HEK293 (cell line): ENCODE results near the gene ZNF462.

ENCODE experiments used
- CTCF ChIA-PET: fragments of 350-600 bp; formaldehyde crosslinking; extraction: SDS; loops from one replicate; lab custom pipeline; 2021; ENCODE audit warnings: antibody characterized with exemption; lab: Yijun Ruan, JAX
- POLR2A ChIA-PET: fragments of 300-600 bp; formaldehyde crosslinking; extraction: SDS; loops from one replicate; lab custom pipeline; 2020; ENCODE audit warnings: antibody characterized with exemption, inconsistent platforms; lab: Yijun Ruan, JAX
- H3K27ac ChIP-seq: fragments of 200-500 bp; sonication (Bioruptor generic); 2 replicates; pipeline ENCODE4 v1.5.1; 2014; ENCODE audit warnings: low read depth, low read length, control low read depth, inconsistent platforms; ENCODE audit errors: extremely low read depth
- H3K36me3 ChIP-seq, 2 experiments: fragments of 200-500 bp in 1 of 2; sonication (Bioruptor generic) in 1 of 2; 1 replicate in 1 of 2; 2 replicates in 1 of 2; pipeline ENCODE4 v1.5.1; 2014 to 2017; ENCODE audit warnings: inconsistent platforms in 2 of 2, low read length in 2 of 2; ENCODE audit not compliant: control insufficient read depth in 2 of 2, insufficient read depth in 1 of 2
- H3K4me1 ChIP-seq: fragments of 200-500 bp; sonication (Bioruptor generic); 2 replicates; pipeline ENCODE4 v1.5.1; 2014; ENCODE audit warnings: mild to moderate bottlenecking, low read length, inconsistent platforms; ENCODE audit not compliant: control insufficient read depth, insufficient read depth
- H3K4me3 ChIP-seq: 2 replicates; pipeline ENCODE4 v1.5.1; 2011; ENCODE audit warnings: low read depth, mild to moderate bottlenecking, control low read depth, low read length, moderate library complexity
- H3K9me3 ChIP-seq: fragments of 200-500 bp; sonication (Bioruptor generic); 2 replicates; pipeline ENCODE4 v1.5.1; 2014; ENCODE audit warnings: low read depth, low read length, inconsistent platforms; ENCODE audit not compliant: control insufficient read depth, insufficient read depth
- BCL11A ChIP-seq: fragments of 450-650 bp; formaldehyde crosslinking; IDR thresholded peaks from 2 replicates; pipeline ENCODE4 v1.5.1; 2016; ENCODE audit warnings: low read depth, missing biosample characterization, missing genetic modification characterization
- HOXA7 ChIP-seq: sonication (generic); formaldehyde crosslinking; IDR thresholded peaks from 2 replicates; pipeline ENCODE4 v1.8.1; 2022; ENCODE audit warnings: missing genetic modification reagents, borderline replicate concordance
- KLF1 ChIP-seq: fragments of 450-650 bp; formaldehyde crosslinking; IDR thresholded peaks from 2 replicates; pipeline ENCODE4 v1.5.1; 2016; ENCODE audit warnings: missing biosample characterization, missing genetic modification characterization
- KLF7 ChIP-seq: fragments of 450-650 bp; formaldehyde crosslinking; IDR thresholded peaks from 2 replicates; pipeline ENCODE4 v1.5.1; 2016; ENCODE audit warnings: missing biosample characterization, missing genetic modification characterization, borderline replicate concordance
- MEIS1 ChIP-seq: sonication (generic); formaldehyde crosslinking; IDR thresholded peaks from 2 replicates; pipeline ENCODE4 v1.8.1; 2022; ENCODE audit warnings: missing genetic modification reagents, mild to moderate bottlenecking, borderline replicate concordance
- MYNN ChIP-seq: fragments of 450-650 bp; formaldehyde crosslinking; IDR thresholded peaks from 2 replicates; pipeline ENCODE4 v1.5.1; 2016; ENCODE audit warnings: missing biosample characterization, missing genetic modification characterization, borderline replicate concordance
- SP7 ChIP-seq: fragments of 450-650 bp; formaldehyde crosslinking; IDR thresholded peaks from 2 replicates; pipeline ENCODE4 v1.5.1; 2016; ENCODE audit warnings: missing biosample characterization, missing genetic modification characterization
- ZNF112 ChIP-seq: fragments of 450-650 bp; formaldehyde crosslinking; IDR thresholded peaks from 2 replicates; pipeline ENCODE4 v1.5.0; 2017; ENCODE audit warnings: missing biosample characterization, missing genetic modification characterization
- ZNF146 ChIP-seq: fragments of 450-650 bp; formaldehyde crosslinking; IDR thresholded peaks from 2 replicates; pipeline ENCODE4 v1.5.1; 2016; ENCODE audit warnings: missing biosample characterization, missing genetic modification characterization
- ZNF354C ChIP-seq: fragments of 450-650 bp; formaldehyde crosslinking; IDR thresholded peaks from 2 replicates; pipeline ENCODE4 v1.5.1; 2016; ENCODE audit warnings: missing biosample characterization, missing genetic modification characterization, low read depth, borderline replicate concordance
- ZNF529 ChIP-seq: fragments of 450-650 bp; formaldehyde crosslinking; IDR thresholded peaks from 2 replicates; pipeline ENCODE4 v1.5.1; 2017; ENCODE audit warnings: missing genetic modification characterization, missing biosample characterization; ENCODE audit not compliant: insufficient replicate concordance
- ZNF660 ChIP-seq: fragments of 450-650 bp; IDR thresholded peaks from 2 replicates; pipeline ENCODE4 v1.5.1; 2018; ENCODE audit warnings: missing biosample characterization, mild to moderate bottlenecking, missing genetic modification characterization
- ZNF792 ChIP-seq: fragments of 450-650 bp; formaldehyde crosslinking; IDR thresholded peaks from 2 replicates; pipeline ENCODE4 v1.5.1; 2016; ENCODE audit warnings: missing biosample characterization, missing genetic modification characterization
- TF ChIP-seq, protein P1 (sequence below): fragments of 450-650 bp; formaldehyde crosslinking; IDR thresholded peaks from 2 replicates; pipeline ENCODE4 v1.5.1; 2017; ENCODE audit warnings: missing biosample characterization, missing genetic modification characterization
- TF ChIP-seq, protein P2 (sequence below): fragments of 450-650 bp; formaldehyde crosslinking; IDR thresholded peaks from 2 replicates; pipeline ENCODE4 v1.5.1; 2016; ENCODE audit warnings: missing biosample characterization, missing genetic modification characterization, borderline replicate concordance
- TF ChIP-seq, protein P3 (sequence below): fragments of 450-650 bp; formaldehyde crosslinking; IDR thresholded peaks from 2 replicates; pipeline ENCODE4 v1.5.1; 2016; ENCODE audit warnings: missing biosample characterization, missing genetic modification characterization
- TF ChIP-seq, protein P4 (sequence below): fragments of 450-650 bp; formaldehyde crosslinking; IDR thresholded peaks from 2 replicates; pipeline ENCODE4 v1.5.1; 2016; ENCODE audit warnings: missing biosample characterization, missing genetic modification characterization
- TF ChIP-seq, protein P5 (sequence below): fragments of 450-650 bp; formaldehyde crosslinking; IDR thresholded peaks from 2 replicates; pipeline ENCODE4 v1.5.1; 2016; ENCODE audit warnings: missing biosample characterization, missing genetic modification characterization, low read depth
- TF ChIP-seq, protein P6 (sequence below): fragments of 450-650 bp; formaldehyde crosslinking; IDR thresholded peaks from 2 replicates; pipeline ENCODE4 v1.5.1; 2016; ENCODE audit warnings: missing biosample characterization, missing genetic modification characterization, borderline replicate concordance

Gene ZNF462

DNA sequence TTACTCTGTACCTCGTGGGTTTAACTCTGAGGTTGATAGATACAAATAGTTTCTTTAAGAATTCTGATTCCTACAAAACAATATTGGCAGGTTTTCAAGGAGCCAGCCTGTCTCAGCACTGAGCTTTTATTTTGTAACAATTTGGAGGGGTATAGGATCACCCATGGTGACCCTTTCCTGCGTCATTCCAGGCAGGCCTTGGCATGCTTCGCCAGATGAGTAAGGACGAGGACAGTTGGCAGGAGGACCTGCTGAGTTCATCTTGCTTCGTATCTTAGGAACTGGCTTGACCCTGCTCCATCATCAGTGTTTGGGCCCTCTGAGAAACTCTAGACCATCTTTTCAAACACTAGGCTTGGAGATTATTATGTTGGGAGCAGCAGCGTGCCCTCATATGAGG lies 17.9 kb downstream of the ZNF462 start:
- POLR2A ChIA-PET, result interaction anchor here (0.6 kb wide), 1 partner anchor 34 kb away, joined by 6 read pairs; no protein-coding TSS in a partner anchor
- TF ChIP-seq ZNF792 (tag by site-specific recombination) (no peak), MYNN (tag by site-specific recombination) (peak; percentile 55; the same call in 1 of the 2 replicates)
- H3K9me3 ChIP-seq, result no peaks in the 10 kb centered on the region
- H3K4me3 ChIP-seq, result no peak overlapping the region
- peaks cover 17% of the 10 kb centered on the region for H3K4me1 ChIP-seq
- H3K36me3 ChIP-seq, result no peaks in the 10 kb centered on the region
- H3K27ac ChIP-seq, result no peak overlapping the region
- CTCF ChIA-PET, result no interaction called here

DNA sequence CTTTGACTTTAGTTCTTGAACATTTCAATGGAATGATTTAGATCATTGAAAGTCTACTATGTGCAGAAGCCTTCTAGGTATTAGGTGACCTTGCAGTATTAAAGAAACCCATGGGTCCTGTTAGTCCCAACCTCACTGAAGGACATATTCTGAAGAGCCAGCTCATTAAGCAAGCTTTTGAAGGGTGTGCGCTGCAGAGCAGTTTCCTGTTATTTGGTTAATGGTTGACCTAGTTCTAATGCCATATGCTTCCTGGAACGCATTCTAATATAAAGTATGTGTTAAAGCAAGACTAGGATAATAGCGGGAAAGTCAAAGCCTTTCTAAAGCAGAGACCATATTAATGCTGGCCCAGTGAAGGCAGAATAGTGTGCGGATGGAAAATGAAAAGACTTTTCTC lies 20.1 kb downstream of the ZNF462 start:
- H3K36me3 ChIP-seq, result no peaks in the 10 kb centered on the region
- TF ChIP-seq, protein P1, sequence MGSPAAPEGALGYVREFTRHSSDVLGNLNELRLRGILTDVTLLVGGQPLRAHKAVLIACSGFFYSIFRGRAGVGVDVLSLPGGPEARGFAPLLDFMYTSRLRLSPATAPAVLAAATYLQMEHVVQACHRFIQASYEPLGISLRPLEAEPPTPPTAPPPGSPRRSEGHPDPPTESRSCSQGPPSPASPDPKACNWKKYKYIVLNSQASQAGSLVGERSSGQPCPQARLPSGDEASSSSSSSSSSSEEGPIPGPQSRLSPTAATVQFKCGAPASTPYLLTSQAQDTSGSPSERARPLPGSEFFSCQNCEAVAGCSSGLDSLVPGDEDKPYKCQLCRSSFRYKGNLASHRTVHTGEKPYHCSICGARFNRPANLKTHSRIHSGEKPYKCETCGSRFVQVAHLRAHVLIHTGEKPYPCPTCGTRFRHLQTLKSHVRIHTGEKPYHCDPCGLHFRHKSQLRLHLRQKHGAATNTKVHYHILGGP (tag by site-specific recombination), result no peak
- TF ChIP-seq KLF7 (tag by site-specific recombination), result no peak
- no peak for TF ChIP-seq ZNF660
- TF ChIP-seq, protein P2, sequence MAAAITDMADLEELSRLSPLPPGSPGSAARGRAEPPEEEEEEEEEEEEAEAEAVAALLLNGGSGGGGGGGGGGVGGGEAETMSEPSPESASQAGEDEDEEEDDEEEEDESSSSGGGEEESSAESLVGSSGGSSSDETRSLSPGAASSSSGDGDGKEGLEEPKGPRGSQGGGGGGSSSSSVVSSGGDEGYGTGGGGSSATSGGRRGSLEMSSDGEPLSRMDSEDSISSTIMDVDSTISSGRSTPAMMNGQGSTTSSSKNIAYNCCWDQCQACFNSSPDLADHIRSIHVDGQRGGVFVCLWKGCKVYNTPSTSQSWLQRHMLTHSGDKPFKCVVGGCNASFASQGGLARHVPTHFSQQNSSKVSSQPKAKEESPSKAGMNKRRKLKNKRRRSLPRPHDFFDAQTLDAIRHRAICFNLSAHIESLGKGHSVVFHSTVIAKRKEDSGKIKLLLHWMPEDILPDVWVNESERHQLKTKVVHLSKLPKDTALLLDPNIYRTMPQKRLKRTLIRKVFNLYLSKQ (tag by site-specific recombination), result no peak
- TF ChIP-seq ZNF529 (tag by site-specific recombination), result no peak
- TF ChIP-seq, protein P3, sequence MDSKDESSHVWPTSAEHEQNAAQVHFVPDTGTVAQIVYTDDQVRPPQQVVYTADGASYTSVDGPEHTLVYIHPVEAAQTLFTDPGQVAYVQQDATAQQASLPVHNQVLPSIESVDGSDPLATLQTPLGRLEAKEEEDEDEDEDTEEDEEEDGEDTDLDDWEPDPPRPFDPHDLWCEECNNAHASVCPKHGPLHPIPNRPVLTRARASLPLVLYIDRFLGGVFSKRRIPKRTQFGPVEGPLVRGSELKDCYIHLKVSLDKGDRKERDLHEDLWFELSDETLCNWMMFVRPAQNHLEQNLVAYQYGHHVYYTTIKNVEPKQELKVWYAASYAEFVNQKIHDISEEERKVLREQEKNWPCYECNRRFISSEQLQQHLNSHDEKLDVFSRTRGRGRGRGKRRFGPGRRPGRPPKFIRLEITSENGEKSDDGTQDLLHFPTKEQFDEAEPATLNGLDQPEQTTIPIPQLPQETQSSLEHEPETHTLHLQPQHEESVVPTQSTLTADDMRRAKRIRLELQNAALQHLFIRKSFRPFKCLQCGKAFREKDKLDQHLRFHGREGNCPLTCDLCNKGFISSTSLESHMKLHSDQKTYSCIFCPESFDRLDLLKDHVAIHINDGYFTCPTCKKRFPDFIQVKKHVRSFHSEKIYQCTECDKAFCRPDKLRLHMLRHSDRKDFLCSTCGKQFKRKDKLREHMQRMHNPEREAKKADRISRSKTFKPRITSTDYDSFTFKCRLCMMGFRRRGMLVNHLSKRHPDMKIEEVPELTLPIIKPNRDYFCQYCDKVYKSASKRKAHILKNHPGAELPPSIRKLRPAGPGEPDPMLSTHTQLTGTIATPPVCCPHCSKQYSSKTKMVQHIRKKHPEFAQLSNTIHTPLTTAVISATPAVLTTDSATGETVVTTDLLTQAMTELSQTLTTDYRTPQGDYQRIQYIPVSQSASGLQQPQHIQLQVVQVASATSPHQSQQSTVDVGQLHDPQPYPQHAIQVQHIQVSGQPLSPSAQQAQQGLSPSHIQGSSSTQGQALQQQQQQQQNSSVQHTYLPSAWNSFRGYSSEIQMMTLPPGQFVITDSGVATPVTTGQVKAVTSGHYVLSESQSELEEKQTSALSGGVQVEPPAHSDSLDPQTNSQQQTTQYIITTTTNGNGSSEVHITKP (tag by site-specific recombination), result no peak
- TF ChIP-seq BCL11A (tag by site-specific recombination), result no peak
- TF ChIP-seq, protein P4, sequence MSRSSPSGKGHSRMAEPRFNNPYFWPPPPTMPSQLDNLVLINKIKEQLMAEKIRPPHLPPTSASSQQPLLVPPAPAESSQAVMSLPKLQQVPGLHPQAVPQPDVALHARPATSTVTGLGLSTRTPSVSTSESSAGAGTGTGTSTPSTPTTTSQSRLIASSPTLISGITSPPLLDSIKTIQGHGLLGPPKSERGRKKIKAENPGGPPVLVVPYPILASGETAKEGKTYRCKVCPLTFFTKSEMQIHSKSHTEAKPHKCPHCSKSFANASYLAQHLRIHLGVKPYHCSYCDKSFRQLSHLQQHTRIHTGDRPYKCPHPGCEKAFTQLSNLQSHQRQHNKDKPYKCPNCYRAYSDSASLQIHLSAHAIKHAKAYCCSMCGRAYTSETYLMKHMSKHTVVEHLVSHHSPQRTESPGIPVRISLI (tag by site-specific recombination), result no peak
- no peak for TF ChIP-seq SP7 (tag by site-specific recombination)
- no peak for TF ChIP-seq MEIS1 (CRISPR knock-in tag)
- TF ChIP-seq, protein P5, sequence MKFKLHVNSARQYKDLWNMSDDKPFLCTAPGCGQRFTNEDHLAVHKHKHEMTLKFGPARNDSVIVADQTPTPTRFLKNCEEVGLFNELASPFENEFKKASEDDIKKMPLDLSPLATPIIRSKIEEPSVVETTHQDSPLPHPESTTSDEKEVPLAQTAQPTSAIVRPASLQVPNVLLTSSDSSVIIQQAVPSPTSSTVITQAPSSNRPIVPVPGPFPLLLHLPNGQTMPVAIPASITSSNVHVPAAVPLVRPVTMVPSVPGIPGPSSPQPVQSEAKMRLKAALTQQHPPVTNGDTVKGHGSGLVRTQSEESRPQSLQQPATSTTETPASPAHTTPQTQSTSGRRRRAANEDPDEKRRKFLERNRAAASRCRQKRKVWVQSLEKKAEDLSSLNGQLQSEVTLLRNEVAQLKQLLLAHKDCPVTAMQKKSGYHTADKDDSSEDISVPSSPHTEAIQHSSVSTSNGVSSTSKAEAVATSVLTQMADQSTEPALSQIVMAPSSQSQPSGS (tag by site-specific recombination), result no peak
- TF ChIP-seq, protein P6, sequence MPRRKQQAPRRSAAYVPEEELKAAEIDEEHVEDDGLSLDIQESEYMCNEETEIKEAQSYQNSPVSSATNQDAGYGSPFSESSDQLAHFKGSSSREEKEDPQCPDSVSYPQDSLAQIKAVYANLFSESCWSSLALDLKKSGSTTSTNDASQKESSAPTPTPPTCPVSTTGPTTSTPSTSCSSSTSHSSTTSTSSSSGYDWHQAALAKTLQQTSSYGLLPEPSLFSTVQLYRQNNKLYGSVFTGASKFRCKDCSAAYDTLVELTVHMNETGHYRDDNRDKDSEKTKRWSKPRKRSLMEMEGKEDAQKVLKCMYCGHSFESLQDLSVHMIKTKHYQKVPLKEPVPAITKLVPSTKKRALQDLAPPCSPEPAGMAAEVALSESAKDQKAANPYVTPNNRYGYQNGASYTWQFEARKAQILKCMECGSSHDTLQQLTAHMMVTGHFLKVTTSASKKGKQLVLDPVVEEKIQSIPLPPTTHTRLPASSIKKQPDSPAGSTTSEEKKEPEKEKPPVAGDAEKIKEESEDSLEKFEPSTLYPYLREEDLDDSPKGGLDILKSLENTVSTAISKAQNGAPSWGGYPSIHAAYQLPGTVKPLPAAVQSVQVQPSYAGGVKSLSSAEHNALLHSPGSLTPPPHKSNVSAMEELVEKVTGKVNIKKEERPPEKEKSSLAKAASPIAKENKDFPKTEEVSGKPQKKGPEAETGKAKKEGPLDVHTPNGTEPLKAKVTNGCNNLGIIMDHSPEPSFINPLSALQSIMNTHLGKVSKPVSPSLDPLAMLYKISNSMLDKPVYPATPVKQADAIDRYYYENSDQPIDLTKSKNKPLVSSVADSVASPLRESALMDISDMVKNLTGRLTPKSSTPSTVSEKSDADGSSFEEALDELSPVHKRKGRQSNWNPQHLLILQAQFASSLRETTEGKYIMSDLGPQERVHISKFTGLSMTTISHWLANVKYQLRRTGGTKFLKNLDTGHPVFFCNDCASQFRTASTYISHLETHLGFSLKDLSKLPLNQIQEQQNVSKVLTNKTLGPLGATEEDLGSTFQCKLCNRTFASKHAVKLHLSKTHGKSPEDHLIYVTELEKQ, result no peak
- no peak for TF ChIP-seq KLF1
- no peak for TF ChIP-seq ZNF112 (tag by site-specific recombination)
- no peak for TF ChIP-seq ZNF146 (tag by site-specific recombination)
- no peak for TF ChIP-seq HOXA7
- TF ChIP-seq ZNF354C (tag by site-specific recombination), result no peak
- POLR2A ChIA-PET, result interaction anchor here (1.2 kb wide), 1 partner anchor 39 kb away, joined by 3 read pairs; no protein-coding TSS in a partner anchor
- peaks cover 16% of the 10 kb centered on the region for H3K4me1 ChIP-seq
- CTCF ChIA-PET, result interaction anchor here (0.7 to 1.3 kb wide), 2 partner anchors 21 to 186 kb away, joined by 3 to 4 read pairs; no protein-coding TSS in a partner anchor
- H3K9me3 ChIP-seq, result no peaks in the 10 kb centered on the region
- no peak overlapping the region for H3K4me3 ChIP-seq
- H3K27ac ChIP-seq, result no peak overlapping the region
